DND-41 (cell line): Measurements from ENCODE around the gene ACTR6.
A peak's percentile ranks its signal among the peaks of the same experiment; 100 is the strongest.

Experiments used
- ATAC-seq: fragments of 200-7000 bp; cut with Tn5 transposase; 3 replicates; pipeline ENCODE4 v1.9.1; 2021; ENCODE audit warnings: low read depth; ENCODE audit not compliant: insufficient read depth
- DNase-seq: peaks from one replicate; pipeline ENCODE4 v3.0.0-alpha.2; 2020
- H2AFZ ChIP-seq: 2 replicates; pipeline ENCODE4 v1.6.0; 2012; ENCODE audit warnings: low read depth, low read length
- H3K27ac ChIP-seq: 2 replicates; pipeline ENCODE4 v1.5.1; 2012; ENCODE audit warnings: low read length, inconsistent platforms
- H3K27me3 ChIP-seq: fragments of 200-600 bp; sonication (generic); 2 replicates; pipeline ENCODE4 v1.6.0; 2012; ENCODE audit warnings: low read length, mild to moderate bottlenecking, inconsistent platforms; ENCODE audit not compliant: insufficient read depth, poor library complexity
- H3K36me3 ChIP-seq: 2 replicates; pipeline ENCODE4 v1.5.1; 2012; ENCODE audit warnings: low read length, inconsistent platforms; ENCODE audit not compliant: insufficient read depth
- H3K4me1 ChIP-seq: 2 replicates; pipeline ENCODE4 v1.5.1; 2012; ENCODE audit warnings: mild to moderate bottlenecking, low read length; ENCODE audit not compliant: insufficient read depth
- H3K4me2 ChIP-seq: 2 replicates; pipeline ENCODE4 v1.6.0; 2012; ENCODE audit warnings: mild to moderate bottlenecking, moderate library complexity, low read length, inconsistent platforms; ENCODE audit not compliant: insufficient read depth
- H3K4me3 ChIP-seq, 2 experiments: fragments of 200-600 bp in 1 of 2; shearing (Covaris generic) in 1 of 2; 2 replicates each; pipeline ENCODE4 v1.5.1; 2012 to 2016; ENCODE audit warnings: inconsistent platforms in 2 of 2, low read length in 2 of 2, mild to moderate bottlenecking in 2 of 2, low read depth in 1 of 2, moderate library complexity in 1 of 2
- H3K79me2 ChIP-seq: 2 replicates; pipeline ENCODE4 v1.6.0; 2012; ENCODE audit warnings: low read length, inconsistent platforms; ENCODE audit not compliant: insufficient read depth
- H3K9ac ChIP-seq: 2 replicates; pipeline ENCODE4 v1.6.0; 2012; ENCODE audit warnings: low read depth, mild to moderate bottlenecking, inconsistent platforms, low read length, moderate library complexity
- H3K9me3 ChIP-seq: 2 replicates; pipeline ENCODE4 v1.5.1; 2012; ENCODE audit warnings: low read length, moderate library complexity, mild to moderate bottlenecking, inconsistent platforms; ENCODE audit not compliant: insufficient read depth, severe bottlenecking
- H4K20me1 ChIP-seq: 2 replicates; pipeline ENCODE4 v1.6.0; 2012; ENCODE audit warnings: low read length; ENCODE audit not compliant: insufficient read depth
- CTCF ChIP-seq: IDR thresholded peaks from 2 replicates; pipeline ENCODE4 v1.5.1; 2012; ENCODE audit warnings: borderline replicate concordance, low read length, moderate library complexity, mild to moderate bottlenecking; ENCODE audit not compliant: poor library complexity, severe bottlenecking; ENCODE audit errors: extremely low read depth
- EZH2 ChIP-seq: IDR thresholded peaks from 3 replicates; pipeline ENCODE4 v1.6.1; 2012; ENCODE audit warnings: borderline replicate concordance, low read depth, mild to moderate bottlenecking, moderate library complexity, low read length, inconsistent platforms; ENCODE audit not compliant: severe bottlenecking

The ACTR6 gene

GRCh38 chr12:100200463-100201181 lies at the start of gene ACTR6:
Gene ACTR6 (plus strand): TSS chr12:100200815. CDS start chr12:100200852, 37 bp downstream.
- DNase-seq (peak; percentile 96), ATAC-seq (peak; percentile 86)
- Histone ChIP-seq H3K4me2 (peak within 1 kb of the TSS; percentile 79), H4K20me1 (no peaks in the 10 kb centered on the region; the same call in 1 of the 2 replicates), H3K79me2 (peaks cover 43% of the 10 kb centered on the region), H3K27ac (peak within 1 kb of the TSS; percentile 88), H3K36me3 (peaks cover 7% of the 10 kb centered on the region), H3K9ac (peak within 1 kb of the TSS; percentile 77), H3K9me3 (no peaks in the 10 kb centered on the region), H3K27me3 (no peaks in the 10 kb centered on the region), H2AFZ (peak within 1 kb of the TSS; percentile 97), H3K4me3 (peak within 1 kb of the TSS; percentile 82 to 87), H3K4me1 (peaks cover 49% of the 10 kb centered on the region)
- no peak for TF ChIP-seq EZH2
- TF ChIP-seq CTCF, result peak; percentile 38

- Histone ChIP-seq H4K20me1 (no peaks in the 10 kb centered on the region), H2AFZ (no peak overlapping the region), H3K9ac (no peak overlapping the region), H3K4me3 (no peak overlapping the region), H3K4me1 (no peaks in the 10 kb centered on the region), H3K27ac (no peak overlapping the region), H3K79me2 (no peaks in the 10 kb centered on the region), H3K9me3 (no peaks in the 10 kb centered on the region), H3K27me3 (no peaks in the 10 kb centered on the region), H3K36me3 (no peaks in the 10 kb centered on the region), H3K4me2 (no peak overlapping the region)
- TF ChIP-seq EZH2 (no peak), CTCF (no peak)
- no peak for DNase-seq
- no peak for ATAC-seq
Observed at GRCh38 chr12:100151769-100152168, 48.8 kb upstream of the ACTR6 start.

GRCh38 chr12:100153131-100153530 lies 47.5 kb upstream of the ACTR6 start:
- Histone ChIP-seq H3K27ac (no peak overlapping the region), H3K4me1 (no peaks in the 10 kb centered on the region), H3K9ac (no peak overlapping the region), H3K27me3 (no peaks in the 10 kb centered on the region), H3K36me3 (no peaks in the 10 kb centered on the region), H3K4me3 (no peak overlapping the region), H4K20me1 (no peaks in the 10 kb centered on the region), H3K9me3 (no peaks in the 10 kb centered on the region), H2AFZ (no peak overlapping the region), H3K4me2 (no peak overlapping the region), H3K79me2 (no peaks in the 10 kb centered on the region)
- DNase-seq, result no peak
- TF ChIP-seq CTCF (no peak), EZH2 (no peak)
- ATAC-seq, result no peak
